ENCODE results near the gene GRIN2A. TPM values are rescaled to one million over a fixed set of nuclear protein-coding genes. Genes with fewer than 3 reads are reported as not detected.
A peak's percentile ranks its signal among the peaks of the same experiment; 100 is the strongest.

GRIN2A gene
- total RNA-seq, 2 donors from 2014 or later, result 0.27 to 2.5 TPM

DNA sequence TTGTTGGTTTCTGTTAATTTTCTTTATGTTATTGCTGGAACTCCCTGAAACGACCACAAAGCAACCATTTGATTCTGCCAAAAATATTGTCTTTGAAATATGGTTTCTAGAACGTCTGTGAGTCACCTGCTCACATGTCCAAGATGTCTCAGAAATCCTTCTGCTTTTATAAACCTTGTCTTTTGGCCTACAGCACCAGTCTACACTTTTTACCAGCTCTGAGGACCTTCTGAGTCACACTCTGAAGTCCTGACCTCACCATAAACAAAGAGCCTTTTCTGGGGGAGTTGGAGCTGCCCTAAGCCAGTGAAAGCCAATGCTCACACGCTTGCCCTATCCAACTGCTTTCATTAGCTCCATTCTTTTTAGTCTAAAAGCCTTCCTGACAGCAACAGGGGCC lies 55.5 kb downstream of the GRIN2A start:
- peaks cover 26 to 75% of the 10 kb centered on the region in 2 donors for H3K4me1 ChIP-seq (ENCODE audit: control insufficient read depth in 1 of 2, low read depth in 2 of 2)
- H3K27ac ChIP-seq, result peak overlapping the region; percentile 82 to 85
- H3K27me3 ChIP-seq (replicated peaks; ENCODE audit: insufficient read depth), result no peaks in the 10 kb centered on the region
- H3K9me3 ChIP-seq, result no peaks in the 10 kb centered on the region
- TF ChIP-seq, protein P1, sequence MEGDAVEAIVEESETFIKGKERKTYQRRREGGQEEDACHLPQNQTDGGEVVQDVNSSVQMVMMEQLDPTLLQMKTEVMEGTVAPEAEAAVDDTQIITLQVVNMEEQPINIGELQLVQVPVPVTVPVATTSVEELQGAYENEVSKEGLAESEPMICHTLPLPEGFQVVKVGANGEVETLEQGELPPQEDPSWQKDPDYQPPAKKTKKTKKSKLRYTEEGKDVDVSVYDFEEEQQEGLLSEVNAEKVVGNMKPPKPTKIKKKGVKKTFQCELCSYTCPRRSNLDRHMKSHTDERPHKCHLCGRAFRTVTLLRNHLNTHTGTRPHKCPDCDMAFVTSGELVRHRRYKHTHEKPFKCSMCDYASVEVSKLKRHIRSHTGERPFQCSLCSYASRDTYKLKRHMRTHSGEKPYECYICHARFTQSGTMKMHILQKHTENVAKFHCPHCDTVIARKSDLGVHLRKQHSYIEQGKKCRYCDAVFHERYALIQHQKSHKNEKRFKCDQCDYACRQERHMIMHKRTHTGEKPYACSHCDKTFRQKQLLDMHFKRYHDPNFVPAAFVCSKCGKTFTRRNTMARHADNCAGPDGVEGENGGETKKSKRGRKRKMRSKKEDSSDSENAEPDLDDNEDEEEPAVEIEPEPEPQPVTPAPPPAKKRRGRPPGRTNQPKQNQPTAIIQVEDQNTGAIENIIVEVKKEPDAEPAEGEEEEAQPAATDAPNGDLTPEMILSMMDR (IDR thresholded peaks at IDR 0.05), result no peak
- DNase-seq (ENCODE audit: low spot score) (no peak), ATAC-seq (ENCODE audit: insufficient number of reproducible peaks, low FRiP score, low read depth) (peak; percentile 86)
- no peaks in the 10 kb centered on the region for H3K36me3 ChIP-seq
- H3K4me3 ChIP-seq, result peak overlapping the region; percentile 23

- Histone ChIP-seq H3K4me1 (ENCODE audit: control insufficient read depth in 1 of 2, low read depth in 2 of 2) (peaks cover 18 to 65% of the 10 kb centered on the region in 2 donors), H3K27me3 (replicated peaks; ENCODE audit: insufficient read depth) (no peaks in the 10 kb centered on the region), H3K4me3 (peak overlapping the region; percentile 46), H3K27ac (peak overlapping the region in 1 of 2 donors; percentile 41), H3K9me3 (no peaks in the 10 kb centered on the region), H3K36me3 (no peaks in the 10 kb centered on the region)
- ATAC-seq (ENCODE audit: insufficient number of reproducible peaks, low FRiP score, low read depth) (no peak), DNase-seq (ENCODE audit: low spot score) (no peak)
- TF ChIP-seq, protein P1 (IDR thresholded peaks at IDR 0.05), result no peak
Observed at GRCh38 chr16:10123141-10123540, 59.1 kb downstream of the GRIN2A start.

DNA sequence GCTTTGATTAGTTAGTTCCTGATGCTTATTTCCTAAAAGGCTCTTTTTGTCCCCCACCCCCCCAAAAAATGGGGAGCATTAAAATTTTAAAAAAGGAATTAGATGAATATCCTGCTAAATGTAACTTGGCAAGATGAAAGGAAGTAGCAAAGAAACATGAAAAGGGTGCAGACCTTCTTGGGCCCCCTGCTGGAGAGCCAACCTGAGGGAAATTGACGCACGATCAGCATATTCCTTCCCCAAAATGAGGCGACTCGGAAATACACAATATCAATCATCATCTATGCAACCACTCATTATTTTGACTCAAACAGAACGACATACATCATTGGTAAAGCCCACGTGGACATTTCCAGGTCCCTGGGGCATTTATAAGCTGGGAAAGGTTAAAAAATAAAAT lies 59.7 kb downstream of the GRIN2A start:
- ATAC-seq (ENCODE audit: insufficient number of reproducible peaks, low FRiP score, low read depth), result no peak
- H3K4me3 ChIP-seq, result peak overlapping the region; percentile 46

DNA sequence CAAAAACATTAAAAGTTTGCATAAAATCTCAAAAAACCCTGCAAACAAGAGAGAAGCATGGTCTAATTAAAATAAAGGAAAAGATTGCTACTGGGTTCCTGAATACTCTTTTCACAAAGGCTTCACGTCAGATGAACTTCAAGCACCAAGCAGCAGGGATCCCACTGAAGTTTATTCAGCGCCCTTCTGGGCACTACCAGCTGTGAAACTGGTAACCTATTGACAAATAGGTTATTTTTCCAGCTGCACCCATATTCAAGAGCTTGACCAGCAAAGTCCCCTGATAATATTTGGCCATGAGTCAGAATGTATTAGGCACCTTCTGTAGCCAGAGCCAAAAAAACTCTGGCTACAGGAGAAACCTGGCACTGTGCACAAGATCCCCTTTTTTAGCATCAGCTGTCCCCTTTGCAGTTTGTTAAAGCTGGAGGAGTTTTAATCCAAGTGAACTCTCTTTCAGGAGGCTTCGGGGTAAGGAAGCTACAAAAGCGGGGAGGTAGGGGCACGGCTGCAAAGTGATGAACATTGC lies 60.3 kb downstream of the GRIN2A start:
- peaks cover 15 to 58% of the 10 kb centered on the region in 2 donors for H3K4me1 ChIP-seq (ENCODE audit: control insufficient read depth in 1 of 2, low read depth in 2 of 2)
- DNase-seq (ENCODE audit: low spot score) (no peak), ATAC-seq (ENCODE audit: insufficient number of reproducible peaks, low FRiP score, low read depth) (no peak)
- TF ChIP-seq, protein P1 (IDR thresholded peaks at IDR 0.05), result no peak
- H3K9me3 ChIP-seq, result no peaks in the 10 kb centered on the region
- H3K4me3 ChIP-seq, result peak overlapping the region; percentile 46
- H3K36me3 ChIP-seq, result no peaks in the 10 kb centered on the region
- H3K27ac ChIP-seq, result peak overlapping the region in 1 of 2 donors; percentile 41
- H3K27me3 ChIP-seq (replicated peaks; ENCODE audit: insufficient read depth), result no peaks in the 10 kb centered on the region

More for the DNA sequence above, 59.7 kb downstream of the GRIN2A start:
- peak overlapping the region in 1 of 2 donors; percentile 41 for H3K27ac ChIP-seq
- TF ChIP-seq, protein P1 (IDR thresholded peaks at IDR 0.05), result peak; percentile 44
- no peaks in the 10 kb centered on the region for H3K27me3 ChIP-seq (replicated peaks; ENCODE audit: insufficient read depth)
- H3K9me3 ChIP-seq, result no peaks in the 10 kb centered on the region
- DNase-seq (ENCODE audit: low spot score), result no peak
- no peaks in the 10 kb centered on the region for H3K36me3 ChIP-seq
- H3K4me1 ChIP-seq (ENCODE audit: control insufficient read depth in 1 of 2, low read depth in 2 of 2), result peaks cover 18 to 64% of the 10 kb centered on the region in 2 donors

GRCh38 chr16:10121491-10121890 lies 60.7 kb downstream of the GRIN2A start:
- Histone ChIP-seq H3K4me3 (no peak overlapping the region), H3K9me3 (no peaks in the 10 kb centered on the region), H3K4me1 (ENCODE audit: control insufficient read depth in 1 of 2, low read depth in 2 of 2) (peaks cover 14 to 55% of the 10 kb centered on the region in 2 donors), H3K27ac (peak overlapping the region in 1 of 2 donors; percentile 73), H3K36me3 (no peaks in the 10 kb centered on the region), H3K27me3 (replicated peaks; ENCODE audit: insufficient read depth) (no peaks in the 10 kb centered on the region)
- TF ChIP-seq, protein P1 (IDR thresholded peaks at IDR 0.05), result no peak
- ATAC-seq (ENCODE audit: insufficient number of reproducible peaks, low FRiP score, low read depth), result no peak
- DNase-seq (ENCODE audit: low spot score), result no peak
